Right cardiac atrium (tissue), 5 donors: ENCODE results near the gene SRI. TPM values are rescaled to one million over a fixed set of nuclear protein-coding genes. Genes with fewer than 3 reads are reported as not detected.
"Not testable (repeated sequence)": the region's sequence is repeated elsewhere in the genome, so short reads cannot be mapped to it uniquely, and the experiment has no call there.

Source experiments
- ATAC-seq, 2 donors: fragments of 200-7000 bp; cut with Tn5 transposase; one replicate each; pipeline versions ENCODE4 v1.8.0 to v1.9.1; 2020; ENCODE audit warnings: moderate library complexity in 2 of 2, mild to moderate bottlenecking in 1 of 2
- DNase-seq, 3 donors: peaks; one replicate each; pipeline ENCODE4 v3.0.0-alpha.2; 2020
- H3K27ac ChIP-seq: one replicate; pipeline ENCODE4 v1.5.1; 2013; ENCODE audit warnings: mild to moderate bottlenecking, low read length, control low read depth, moderate library complexity
- H3K27me3 ChIP-seq: one replicate; pipeline ENCODE4 v1.6.1; 2013; ENCODE audit not compliant: control insufficient read depth, insufficient read depth
- H3K4me1 ChIP-seq: one replicate; pipeline ENCODE4 v1.6.1; 2013; ENCODE audit warnings: low read length; ENCODE audit not compliant: control insufficient read depth, insufficient read depth
- H3K4me3 ChIP-seq: one replicate; pipeline ENCODE4 v1.5.1; 2013; ENCODE audit warnings: low read length, control low read depth
- H3K9me3 ChIP-seq: one replicate; pipeline ENCODE4 v1.6.1; 2013; ENCODE audit warnings: low read length; ENCODE audit not compliant: control insufficient read depth
- WGBS: extraction: QIAGEN DNeasy Blood & Tissue Kit; methylation state at CpG from one replicate; pipeline ENCODE4 v1.1.7; 2013; 5-methylcytosine and 5-hydroxymethylcytosine counted together
- intact Hi-C, 4 donors: fragments of 100-400 bp; cut with DNase I; formaldehyde crosslinking; loops; one replicate each; pipeline versions ENCODE4 v1.11.0 to v1.14.0; 2022 to 2023
- polyA plus RNA-seq: library from polyadenylated mRNA; stranded (reverse); fragments of 200-250 nt; gene quantifications from one replicate; pipeline ENCODE4 v1.2.3, GENCODE V29; 2013
- total RNA-seq, 4 donors: library from RNA; stranded (reverse); fragmentation: NEBNext Ultra II Directional; extraction: Animal tissue kit (Norgen Biotek cat#: 25700); gene quantifications; one replicate each; pipeline ENCODE4 v1.2.1, GENCODE V29; 2021
- donor health status: healthy with polysubstance abuse.
- donor health status: DM: no; HTN: yes; CAD: no.
- donor health status: DM: no; HTN: no; CAD: no.
- donor health status: DM: no; HTN: yes; CAD: no; lungs with severe emphysema.
- donor health status: DM: yes; HTN: yes; CAD: no.

SRI gene
- total and polyA plus RNA-seq, 5 donors, result 62.1 to 103 (median 84.3) TPM

GRCh38 chr7:88176190-88176589, 43.6 kb downstream of the SRI start:
- Histone ChIP-seq H3K4me1 (no peaks in the 10 kb centered on the region), H3K4me3 (no peak overlapping the region), H3K9me3 (no peaks in the 10 kb centered on the region), H3K27me3 (no peaks in the 10 kb centered on the region), H3K27ac (no peak overlapping the region)
- no peak for DNase-seq
- intact Hi-C loops, result no loop called here
- 90% methylated on average over 5 of the region's 5 CpGs for WGBS
- ATAC-seq, result no peak

GRCh38 chr7:88172842-88173241, 47.0 kb downstream of the SRI start:
- Histone ChIP-seq H3K9me3 (no peaks in the 10 kb centered on the region), H3K4me1 (no peaks in the 10 kb centered on the region), H3K27me3 (no peaks in the 10 kb centered on the region), H3K27ac (no peak overlapping the region), H3K4me3 (no peak overlapping the region)
- ATAC-seq (no peak), DNase-seq (no peak)
- intact Hi-C loops, result no loop called here
- WGBS, result 96% methylated on average over 4 of the region's 4 CpGs

DNA sequence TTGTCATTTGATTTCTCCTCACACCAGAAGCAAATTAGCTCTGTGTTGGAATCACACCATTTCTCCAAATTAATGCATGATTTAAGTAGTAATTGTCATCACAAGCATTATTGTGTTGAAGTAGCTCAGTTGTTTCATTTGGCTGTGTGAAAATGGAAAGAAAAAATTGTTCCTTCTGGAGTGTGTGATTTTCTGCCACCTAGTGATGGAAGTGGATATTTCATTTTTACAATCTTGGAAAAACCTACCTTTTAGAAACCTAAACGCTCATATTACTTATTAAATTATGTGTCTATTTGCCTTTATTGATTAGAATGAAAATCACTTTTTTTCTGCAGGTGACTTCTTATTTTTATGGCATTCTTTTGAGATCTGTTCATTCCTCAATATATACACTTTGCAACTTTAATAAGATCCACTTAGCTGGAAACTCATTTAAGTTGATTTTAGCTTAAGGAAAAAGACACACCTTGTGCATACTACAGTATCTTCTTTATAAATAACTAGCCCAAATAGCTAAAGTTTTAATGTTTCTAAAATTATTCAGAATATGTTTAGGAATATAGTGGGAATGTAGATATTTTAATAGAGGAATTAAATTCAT, 50.0 kb downstream of the SRI start:
- 13% methylated on average over 1 of the region's 1 CpG for WGBS
- Histone ChIP-seq H3K4me1 (no peaks in the 10 kb centered on the region), H3K4me3 (no peak overlapping the region), H3K9me3 (no peaks in the 10 kb centered on the region), H3K27ac (no peak overlapping the region), H3K27me3 (no peaks in the 10 kb centered on the region)
- DNase-seq, result no peak
- no peak for ATAC-seq
- intact Hi-C loops, result no loop called here

GRCh38 chr7:88167721-88168120, 52.1 kb downstream of the SRI start:
- no peak for ATAC-seq
- WGBS, result 56% methylated on average over 2 of the region's 2 CpGs
- no peak overlapping the region for H3K27ac ChIP-seq
- no peaks in the 10 kb centered on the region for H3K4me1 ChIP-seq
- intact Hi-C loops, result no loop called here
- H3K4me3 ChIP-seq, result no peak overlapping the region
- H3K9me3 ChIP-seq, result no peaks in the 10 kb centered on the region
- H3K27me3 ChIP-seq, result no peaks in the 10 kb centered on the region
- DNase-seq, result no peak

- intact Hi-C loops, result no loop called here
- DNase-seq (no peak), ATAC-seq (no peak)
- WGBS, result 69% methylated on average over 2 of the region's 2 CpGs
- Histone ChIP-seq H3K27ac (no peak overlapping the region), H3K9me3 (no peaks in the 10 kb centered on the region), H3K4me3 (no peak overlapping the region), H3K4me1 (no peaks in the 10 kb centered on the region), H3K27me3 (no peaks in the 10 kb centered on the region)
Observed at GRCh38 chr7:88167223-88167622, 52.6 kb downstream of the SRI start.

GRCh38 chr7:88165697-88166096, 54.1 kb downstream of the SRI start:
- DNase-seq, result no peak
- Histone ChIP-seq H3K4me3 (no peak overlapping the region), H3K9me3 (no peaks in the 10 kb centered on the region), H3K4me1 (no peaks in the 10 kb centered on the region), H3K27ac (no peak overlapping the region), H3K27me3 (no peaks in the 10 kb centered on the region)
- intact Hi-C loops, result no loop called here
- no peak for ATAC-seq

DNA sequence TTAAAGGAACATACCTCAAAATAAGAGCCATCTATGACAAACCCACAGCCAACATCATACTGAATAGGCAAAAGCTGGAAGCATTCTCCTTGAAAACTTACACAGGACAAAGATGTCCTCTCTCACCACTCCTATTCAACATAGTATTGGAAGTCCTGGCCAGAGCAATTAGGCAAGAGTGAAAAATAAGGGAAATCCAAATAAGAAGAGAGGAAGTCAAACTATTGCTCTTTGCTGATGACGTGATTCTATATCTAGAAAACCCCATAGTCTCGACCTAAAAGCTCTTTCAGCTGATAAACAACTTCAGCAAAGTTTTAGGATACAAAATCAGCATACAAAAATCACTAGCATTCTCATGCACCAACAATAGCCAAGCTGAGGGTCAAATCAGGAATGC, 60.1 kb downstream of the SRI start:
- H3K4me3 ChIP-seq, H3K27me3 ChIP-seq, H3K27ac ChIP-seq, ATAC-seq, DNase-seq, H3K9me3 ChIP-seq, H3K4me1 ChIP-seq, intact Hi-C loops: not testable (repeated sequence)
- WGBS, result 76% methylated on average over 2 of the region's 2 CpGs

- no peak for ATAC-seq
- Histone ChIP-seq H3K4me1 (no peaks in the 10 kb centered on the region), H3K27me3 (no peaks in the 10 kb centered on the region), H3K4me3 (no peak overlapping the region), H3K9me3 (no peaks in the 10 kb centered on the region), H3K27ac (no peak overlapping the region)
- DNase-seq, result no peak
- intact Hi-C loops, result no loop called here
- 45% methylated on average over 1 of the region's 1 CpG for WGBS
Observed at GRCh38 chr7:88156356-88156755, 63.5 kb downstream of the SRI start.

- intact Hi-C loops, result no loop called here
- DNase-seq (no peak), ATAC-seq (no peak)
- no peaks in the 10 kb centered on the region for H3K9me3 ChIP-seq
- no peak overlapping the region for H3K4me3 ChIP-seq
- no peaks in the 10 kb centered on the region for H3K27me3 ChIP-seq
- H3K4me1 ChIP-seq, result no peaks in the 10 kb centered on the region
- H3K27ac ChIP-seq, result no peak overlapping the region
- 75% methylated on average over 4 of the region's 4 CpGs for WGBS
Observed at GRCh38 chr7:88155756-88156155, 64.1 kb downstream of the SRI start.

Other genes with a start within 250 kb of the SRI start
- gene STEAP4, start 86.9 kb upstream of the SRI start, total RNA-seq, result 10 to 100 TPM; 26.0 to 56.1 (median 38.1) TPM
- gene STEAP4, start 86.9 kb upstream of the SRI start, polyA plus RNA-seq, result 10.6 TPM